ENCODE results near the gene ARHGEF25. TPM values are rescaled to one million over a fixed set of nuclear protein-coding genes. Genes with fewer than 3 reads are reported as not detected.

The ARHGEF25 gene
- total and polyA plus RNA-seq, 2 of the 4 experiments (the other 2 are of a cell fraction): 6.3 to 17.9 TPM

GRCh38 chr12:57609101-57609780, 2.0 kb upstream of the ARHGEF25 start:
- Histone ChIP-seq H2BK5ac (ENCODE audit: low read depth, low read length, poor library complexity, severe bottlenecking) (no peak overlapping the region), H4K8ac (ENCODE audit: low read depth in 2 of 2, low read length in 2 of 2) (no peak overlapping the region), H3K9ac (ENCODE audit: low read depth, low read length) (no peak overlapping the region), H2BK20ac (ENCODE audit: low read depth, low read length) (no peak overlapping the region), H3K14ac (replicated peaks; ENCODE audit: low read depth, low read length) (no peak overlapping the region), H3K56ac (ENCODE audit: extremely low read depth, insufficient read depth, low read length) (no peak overlapping the region), H3K4me1 (ENCODE audit: control insufficient read depth, insufficient read depth, low read length) (peaks cover 9% of the 10 kb centered on the region), H3K36me3 (ENCODE audit: control insufficient read depth, insufficient read depth, low read length) (peaks cover 16% of the 10 kb centered on the region), H3K23ac (ENCODE audit: low read depth, low read length) (no peak overlapping the region), H2AK5ac (ENCODE audit: low read depth, low read length) (no peak overlapping the region), H2AK9ac (replicated peaks; ENCODE audit: low read depth, low read length, poor library complexity) (peak overlapping the region; percentile 57), H3K79me1 (ENCODE audit: low read depth in 1 of 2, low read length in 2 of 2) (peaks cover 9 to 31% of the 10 kb centered on the region in 2 experiments), H3K27ac (ENCODE audit: insufficient read depth, low read length) (no peak overlapping the region), H2BK15ac (ENCODE audit: low read depth, low read length) (no peak overlapping the region), H3K4ac (ENCODE audit: low read depth, low read length) (no peak overlapping the region), H3K27me3 (ENCODE audit: control insufficient read depth, insufficient read depth, low read length) (no peaks in the 10 kb centered on the region), H3K9me1 (ENCODE audit: insufficient read depth, low read length) (peaks cover 18% of the 10 kb centered on the region; the same call in 1 of the 2 replicates), H4K20me1 (ENCODE audit: insufficient read depth, low read length) (no peaks in the 10 kb centered on the region), H3K4me2 (ENCODE audit: low read depth, low read length) (no peak overlapping the region), H3K9me3 (ENCODE audit: control insufficient read depth, insufficient read depth, low read length) (no peaks in the 10 kb centered on the region), H2AFZ (replicated peaks; ENCODE audit: low read length, poor library complexity) (no peak overlapping the region), H3K4me3 (ENCODE audit: insufficient read depth, low read depth, low read length) (no peak overlapping the region), H2BK120ac (ENCODE audit: low read depth, low read length) (no peak overlapping the region), H4K5ac (ENCODE audit: low read depth, low read length) (no peak overlapping the region), H4K91ac (ENCODE audit: insufficient read depth, low read depth, low read length) (no peak overlapping the region), H3K18ac (ENCODE audit: low read depth, low read length) (no peak overlapping the region)
- ChIA-PET CTCF (no interaction called here), POLR2A (ENCODE audit: unreplicated experiment) (interaction anchor here (0.6 kb wide), 1 partner anchor 134 kb away, joined by 15 read pairs; no protein-coding TSS in a partner anchor)
- intact Hi-C loops (cut with micrococcal nuclease): no loop called here
- in situ Hi-C loops (cut with MboI; ENCODE audit: low sequenced_read_pairs): no loop called here
- WGBS, 2 experiments (ENCODE audit: extremely low coverage in 2 of 2, insufficient read length in 1 of 2): no CpG with 5 or more reads among the region's 19 CpGs
- DNase-seq (no peak), ATAC-seq (ENCODE audit: low read depth) (no peak)
- no TSS peak for BruUV-seq (replicated peaks)
- no peak for TF ChIP-seq RCOR1 (IDR thresholded peaks at IDR 0.05; ENCODE audit: insufficient replicate concordance, low read length)
- TF ChIP-seq CTCF (conservative IDR thresholded peaks at IDR 0.05; ENCODE audit: low read depth, low read length): no peak
- no peak for TF ChIP-seq NFE2L2 (IDR thresholded peaks at IDR 0.05; ENCODE audit: low read depth, low read length)
- TF ChIP-seq POLR2A (IDR thresholded peaks at IDR 0.05; ENCODE audit: low read depth, low read length): no peak
- TF ChIP-seq RFX5 (IDR thresholded peaks at IDR 0.05; ENCODE audit: low read depth, low read length): no peak
- no peak for TF ChIP-seq MAZ (IDR thresholded peaks at IDR 0.05; ENCODE audit: borderline replicate concordance, low read depth, low read length)
- no peak for TF ChIP-seq MAFK (IDR thresholded peaks at IDR 0.05; ENCODE audit: low read depth, low read length)
- TF ChIP-seq ELK1 (IDR thresholded peaks at IDR 0.05; ENCODE audit: borderline replicate concordance, low read depth, low read length): no peak
- TF ChIP-seq BHLHE40 (IDR thresholded peaks at IDR 0.05; ENCODE audit: low read depth, low read length): no peak
- no peak for TF ChIP-seq MXI1 (IDR thresholded peaks at IDR 0.05; ENCODE audit: borderline replicate concordance, low read depth, low read length)
- TF ChIP-seq USF2 (IDR thresholded peaks at IDR 0.05; ENCODE audit: low read depth, low read length): no peak
- no peak for TF ChIP-seq FOS (IDR thresholded peaks at IDR 0.05; ENCODE audit: low read depth, low read length)
- dilution Hi-C loops (cut with HindIII; ENCODE audit: low sequenced_read_pairs, unreplicated experiment): no loop called here

All from IMR-90 (cell line).